MM.1S (cell line): ENCODE results near the gene RNF182.

Source experiments
- DNase-seq: peaks from one replicate; pipeline ENCODE4 v3.0.0-alpha.2; 2015
- H2AFZ ChIP-seq: fragments of 300-600 bp; sonication (generic); 2 replicates; pipeline ENCODE4 v1.6.0; 2016; ENCODE audit warnings: antibody characterized with exemption, low read length
- H3F3A ChIP-seq: fragments of 300-600 bp; sonication (generic); 2 replicates; pipeline ENCODE4 v1.6.1; 2016; ENCODE audit warnings: mild to moderate bottlenecking, antibody characterized with exemption, low read length, moderate library complexity, mixed read lengths; ENCODE audit not compliant: insufficient read depth
- H3K27ac ChIP-seq: fragments of 300-600 bp; sonication (generic); 2 replicates; pipeline ENCODE4 v1.5.1; 2016; ENCODE audit warnings: mild to moderate bottlenecking, low read length
- H3K27me3 ChIP-seq: fragments of 300-600 bp; sonication (generic); replicated peaks from 2 replicates; pipeline ENCODE4 v1.6.0; 2016; ENCODE audit warnings: low read length; ENCODE audit not compliant: insufficient read depth
- H3K36me3 ChIP-seq: fragments of 300-600 bp; sonication (generic); replicated peaks from 2 replicates; pipeline ENCODE4 v1.6.1; 2016; ENCODE audit warnings: mild to moderate bottlenecking, low read length, mixed read lengths; ENCODE audit not compliant: insufficient read depth
- H3K4me1 ChIP-seq: fragments of 300-600 bp; sonication (generic); 2 replicates; pipeline ENCODE4 v1.6.1; 2016; ENCODE audit warnings: low read length, mixed read lengths
- H3K4me2 ChIP-seq: fragments of 300-600 bp; sonication (generic); 2 replicates; pipeline ENCODE4 v1.6.0; 2016; ENCODE audit warnings: low read depth, low read length
- H3K4me3 ChIP-seq: fragments of 300-600 bp; sonication (generic); 2 replicates; pipeline ENCODE4 v1.5.1; 2016; ENCODE audit warnings: low read length, mixed read lengths
- H3K79me2 ChIP-seq: fragments of 300-600 bp; sonication (generic); 2 replicates; pipeline ENCODE4 v1.6.1; 2016; ENCODE audit warnings: mixed run types, low read length, mixed read lengths
- H3K9ac ChIP-seq: fragments of 300-600 bp; sonication (generic); 2 replicates; pipeline ENCODE4 v1.6.1; 2016; ENCODE audit warnings: low read length, mixed read lengths
- H3K9me2 ChIP-seq: fragments of 300-600 bp; sonication (generic); replicated peaks from 2 replicates; pipeline ENCODE4 v1.6.1; 2016; ENCODE audit warnings: mild to moderate bottlenecking, low read length, mixed read lengths; ENCODE audit not compliant: insufficient read depth
- H3K9me3 ChIP-seq: fragments of 300-600 bp; sonication (generic); replicated peaks from 2 replicates; pipeline ENCODE4 v1.6.1; 2016; ENCODE audit warnings: mild to moderate bottlenecking, low read length, mixed read lengths; ENCODE audit not compliant: insufficient read depth
- H4K20me1 ChIP-seq: fragments of 300-600 bp; sonication (generic); 2 replicates; pipeline ENCODE4 v1.6.1; 2016; ENCODE audit warnings: mild to moderate bottlenecking, low read length, moderate library complexity, mixed read lengths; ENCODE audit not compliant: insufficient read depth
- CTCF ChIP-seq: fragments of 300-600 bp; sonication (generic); IDR thresholded peaks from 2 replicates; pipeline ENCODE4 v1.5.1; 2016; ENCODE audit warnings: antibody characterized with exemption, low read length, mixed read lengths
- EZH2 ChIP-seq: fragments of 300-600 bp; sonication (generic); optimal IDR thresholded peaks from 2 replicates; pipeline ENCODE3; 2017; ENCODE audit warnings: low read depth, mild to moderate bottlenecking, antibody characterized with exemption, low read length, mixed read lengths
- EZH2phosphoT487 ChIP-seq: fragments of 300-600 bp; sonication (generic); IDR thresholded peaks from 2 replicates; pipeline ENCODE4 v1.6.1; 2018; ENCODE audit warnings: antibody characterized with exemption, low read length

The RNF182 gene

GRCh38 chr6:14000901-14001300, 76.1 kb downstream of the RNF182 start:
- TF ChIP-seq CTCF (no peak), EZH2phosphoT487 (no peak), EZH2 (no peak)
- no peaks in the 10 kb centered on the region for H3K9me3 ChIP-seq
- no peaks in the 10 kb centered on the region for H3K9me2 ChIP-seq
- no peak overlapping the region for H3K27ac ChIP-seq
- no peaks in the 10 kb centered on the region for H3K27me3 ChIP-seq
- H3K4me3 ChIP-seq: no peak overlapping the region
- H3K79me2 ChIP-seq: no peaks in the 10 kb centered on the region
- H3K4me1 ChIP-seq: no peaks in the 10 kb centered on the region
- H3K36me3 ChIP-seq: no peaks in the 10 kb centered on the region
- H4K20me1 ChIP-seq: no peaks in the 10 kb centered on the region
- no peak for DNase-seq
- H3F3A ChIP-seq: no peaks in the 10 kb centered on the region
- no peak overlapping the region for H3K4me2 ChIP-seq
- H2AFZ ChIP-seq: no peak overlapping the region
- no peak overlapping the region for H3K9ac ChIP-seq

- no peak overlapping the region for H3K27ac ChIP-seq
- H2AFZ ChIP-seq: no peak overlapping the region
- no peaks in the 10 kb centered on the region for H3K36me3 ChIP-seq
- H4K20me1 ChIP-seq: no peaks in the 10 kb centered on the region
- H3K79me2 ChIP-seq: no peaks in the 10 kb centered on the region
- no peaks in the 10 kb centered on the region for H3K9me3 ChIP-seq
- no peak overlapping the region for H3K9ac ChIP-seq
- no peaks in the 10 kb centered on the region for H3K27me3 ChIP-seq
- TF ChIP-seq EZH2: no peak
- DNase-seq: no peak
- H3K9me2 ChIP-seq: no peaks in the 10 kb centered on the region
- no peak overlapping the region for H3K4me2 ChIP-seq
- no peaks in the 10 kb centered on the region for H3F3A ChIP-seq
- H3K4me1 ChIP-seq: no peaks in the 10 kb centered on the region
- H3K4me3 ChIP-seq: no peak overlapping the region
These were observed 76.7 kb downstream of the RNF182 start for GRCh38 chr6:14001329-14002012.

- TF ChIP-seq EZH2phosphoT487: no peak
- TF ChIP-seq EZH2: no peak
- TF ChIP-seq CTCF: no peak
- Histone ChIP-seq H3K4me2 (no peak overlapping the region), H3K79me2 (no peaks in the 10 kb centered on the region), H3K36me3 (no peaks in the 10 kb centered on the region), H4K20me1 (no peaks in the 10 kb centered on the region), H3K27ac (no peak overlapping the region), H3K9ac (no peak overlapping the region), H3K4me3 (no peak overlapping the region), H3F3A (no peaks in the 10 kb centered on the region), H3K4me1 (no peaks in the 10 kb centered on the region), H2AFZ (no peak overlapping the region), H3K27me3 (no peaks in the 10 kb centered on the region), H3K9me3 (no peaks in the 10 kb centered on the region), H3K9me2 (no peaks in the 10 kb centered on the region)
- no peak for DNase-seq
These were observed 77.6 kb downstream of the RNF182 start for GRCh38 chr6:14002176-14002947.

- no peaks in the 10 kb centered on the region for H4K20me1 ChIP-seq
- no peaks in the 10 kb centered on the region for H3F3A ChIP-seq
- H3K79me2 ChIP-seq: no peaks in the 10 kb centered on the region
- H3K9me2 ChIP-seq: no peaks in the 10 kb centered on the region
- no peak overlapping the region for H3K4me3 ChIP-seq
- DNase-seq: no peak
- H3K36me3 ChIP-seq: no peaks in the 10 kb centered on the region
- H3K27ac ChIP-seq: no peak overlapping the region
- H3K9ac ChIP-seq: no peak overlapping the region
- H2AFZ ChIP-seq: no peak overlapping the region
- TF ChIP-seq CTCF (no peak), EZH2 (no peak), EZH2phosphoT487 (no peak)
- H3K4me1 ChIP-seq: no peaks in the 10 kb centered on the region
- H3K4me2 ChIP-seq: no peak overlapping the region
- no peaks in the 10 kb centered on the region for H3K9me3 ChIP-seq
- H3K27me3 ChIP-seq: no peaks in the 10 kb centered on the region
These were observed 79.5 kb downstream of the RNF182 start for GRCh38 chr6:14004258-14004657.
